HG02943 (cell line): ENCODE data around the gene MAS1.
"Not testable (repeated sequence)": the region's sequence is repeated elsewhere in the genome, so short reads cannot be mapped to it uniquely, and the experiment has no call there.

Source experiments
- ATAC-seq: cut with Tn5 transposase; IDR thresholded peaks from one replicate; pipeline ENCODE4 v1.9.1; 2021; ENCODE audit warnings: mild to moderate bottlenecking, low read depth, moderate library complexity; ENCODE audit not compliant: unreplicated experiment

MAS1 gene

GRCh38 chr6:159915397-159915796 lies 24.6 kb downstream of the MAS1 start:
- no peak for ATAC-seq

DNA sequence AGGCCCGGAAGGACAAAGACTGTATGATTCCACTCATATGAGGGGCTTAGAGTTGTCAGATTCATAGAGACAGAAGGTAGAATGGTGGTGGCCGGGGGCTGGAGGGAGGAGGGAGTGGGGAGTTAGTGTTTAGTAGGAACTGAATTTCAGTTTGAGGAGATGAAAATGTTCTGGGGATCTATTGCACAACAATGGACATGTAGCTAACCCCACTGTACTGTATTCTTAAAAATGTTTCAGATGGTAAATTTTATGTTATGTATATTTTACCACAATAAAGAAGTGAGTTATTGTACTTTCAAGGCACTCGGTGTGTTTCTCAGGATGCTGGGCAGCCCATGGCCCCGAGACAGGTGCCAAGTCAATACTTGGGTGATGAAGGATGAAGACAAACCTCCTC lies 25.4 kb downstream of the MAS1 start:
- ATAC-seq = no peak

DNA sequence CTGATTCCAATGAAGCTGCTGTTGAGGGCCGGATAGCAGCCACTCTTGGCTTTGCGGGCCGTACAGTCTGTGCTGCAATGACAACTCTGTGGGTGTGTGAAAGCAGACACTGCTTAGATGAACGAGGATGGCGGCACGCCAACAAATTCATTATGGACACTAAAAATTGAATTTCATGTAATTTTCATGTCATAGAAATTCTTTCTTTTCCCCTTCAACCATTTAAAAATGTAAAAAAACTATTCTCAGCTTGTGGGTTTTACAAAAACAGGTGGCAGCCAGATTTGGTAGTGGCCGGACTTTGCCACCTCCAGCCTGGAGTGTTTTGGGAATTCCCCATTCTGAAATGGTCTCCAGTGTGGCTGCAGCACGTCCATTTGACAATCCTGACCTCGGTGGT lies 26.0 kb downstream of the MAS1 start:
- ATAC-seq = no peak

- ATAC-seq = no peak
Observed at GRCh38 chr6:159919011-159919511, 28.3 kb downstream of the MAS1 start.

- no peak for ATAC-seq
Observed at GRCh38 chr6:159919800-159920199, 29.0 kb downstream of the MAS1 start.

- ATAC-seq = not testable (repeated sequence)
Observed at GRCh38 chr6:159924150-159924549, 33.4 kb downstream of the MAS1 start.

- ATAC-seq = no peak
Observed at GRCh38 chr6:159926542-159927203, 35.9 kb downstream of the MAS1 start.

- ATAC-seq = no peak
Observed at GRCh38 chr6:159929819-159930218, 39.0 kb downstream of the MAS1 start.

DNA sequence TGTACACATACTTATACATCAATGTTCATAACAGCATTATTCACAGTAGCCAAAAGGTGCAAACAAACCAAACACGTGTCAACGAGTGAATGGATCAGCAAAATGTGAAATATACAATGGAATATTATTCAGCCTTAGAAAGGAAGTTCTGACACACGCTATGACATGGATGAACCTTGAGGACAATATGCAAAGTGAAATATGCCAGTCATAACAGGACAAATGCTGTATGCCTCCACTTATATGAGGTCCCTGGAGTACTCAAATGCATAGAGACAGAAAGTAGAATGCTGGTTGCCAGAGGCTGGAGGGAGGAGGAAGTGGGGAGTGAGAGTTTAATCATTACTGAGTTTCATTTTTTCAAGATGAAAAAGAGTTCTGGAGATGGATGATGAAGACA lies 40.3 kb downstream of the MAS1 start:
- peak; percentile 92 for ATAC-seq

DNA sequence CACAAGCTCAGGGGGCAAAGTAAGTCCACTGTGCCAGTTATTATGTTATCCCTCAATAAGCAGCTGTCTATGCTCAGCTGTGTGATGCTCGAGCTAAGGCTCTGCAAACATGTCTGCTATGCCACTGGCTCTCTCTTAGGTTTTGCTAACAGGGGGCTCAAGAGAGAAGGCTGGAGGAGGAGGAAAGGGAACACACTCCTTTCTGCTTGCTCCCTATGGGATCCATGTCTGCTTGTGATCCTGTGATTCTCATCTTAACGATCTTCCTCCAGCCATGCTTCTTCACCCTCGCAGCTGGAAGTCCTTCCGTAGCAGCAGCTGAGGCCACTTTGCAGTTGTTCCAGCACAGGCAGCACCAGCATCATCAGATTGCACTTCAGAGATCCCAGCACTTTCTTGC lies 41.1 kb downstream of the MAS1 start:
- peak; percentile 34 for ATAC-seq

DNA sequence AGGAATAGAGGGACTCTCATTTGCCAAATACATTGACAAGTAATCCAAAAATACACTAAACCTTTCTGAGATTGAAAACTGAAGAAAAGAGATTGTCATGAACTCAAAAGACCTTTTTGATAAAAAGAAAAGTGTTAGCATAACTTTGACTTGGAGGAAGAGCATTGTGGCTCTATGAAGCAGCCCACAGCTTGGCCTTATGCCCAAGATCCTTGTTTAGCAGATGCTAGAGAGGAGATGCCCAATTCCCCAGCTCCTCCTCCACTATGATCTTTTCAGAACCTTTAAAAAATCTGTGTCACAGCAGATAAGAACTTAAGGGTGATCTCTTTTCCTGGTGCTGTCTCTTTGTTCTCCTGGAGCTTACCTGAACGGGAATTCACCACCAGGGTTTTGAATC lies 42.3 kb downstream of the MAS1 start:
- ATAC-seq = no peak

- no peak for ATAC-seq
Observed at GRCh38 chr6:159934181-159934580, 43.4 kb downstream of the MAS1 start.

- no peak for ATAC-seq
Observed at GRCh38 chr6:159935065-159935464, 44.3 kb downstream of the MAS1 start.

GRCh38 chr6:159935633-159936032 lies 44.8 kb downstream of the MAS1 start:
- ATAC-seq = no peak

DNA sequence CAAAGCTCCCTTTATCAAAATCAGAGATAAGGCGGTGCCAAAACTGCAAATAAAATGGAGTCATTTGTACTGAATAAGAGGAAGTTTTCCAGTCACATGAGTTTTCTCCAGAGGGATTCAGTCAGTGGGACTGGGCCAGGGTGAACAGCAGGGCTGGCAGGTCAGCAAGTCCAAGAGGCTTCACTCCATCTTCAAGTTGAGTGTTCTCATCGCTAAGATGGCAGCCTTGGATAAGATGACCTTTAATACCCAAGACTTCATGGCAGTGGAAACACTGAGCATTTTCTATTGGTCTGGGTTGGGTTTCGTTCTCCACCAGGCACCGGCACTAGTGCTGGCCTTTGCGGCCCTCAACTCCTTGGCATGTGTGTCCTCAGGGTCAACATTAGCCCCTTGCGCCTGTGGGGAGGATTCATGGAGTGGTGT lies 48.8 kb downstream of the MAS1 start:
- no peak for ATAC-seq
